Parathyroid adenoma (tissue), 2 donors: ENCODE measurements around the gene DNM3.

Experiments
- H2AFZ ChIP-seq: fragments of 300-600 bp; sonication (generic); one replicate; pipeline ENCODE4 v1.7.0; 2017; ENCODE audit warnings: antibody characterized with exemption, mild to moderate bottlenecking
- H3K27ac ChIP-seq: fragments of 300-600 bp; sonication (generic); one replicate; pipeline ENCODE4 v1.7.0; 2017
- H3K27me3 ChIP-seq: fragments of 300-600 bp; sonication (generic); one replicate; pipeline ENCODE4 v1.7.0; 2017; ENCODE audit warnings: low read length; ENCODE audit not compliant: control insufficient read depth, insufficient read depth
- H3K36me3 ChIP-seq: fragments of 300-600 bp; sonication (generic); one replicate; pipeline ENCODE4 v1.7.0; 2017; ENCODE audit warnings: low read length; ENCODE audit not compliant: control insufficient read depth, insufficient read depth
- H3K4me1 ChIP-seq: fragments of 300-600 bp; sonication (generic); one replicate; pipeline ENCODE4 v1.7.0; 2017; ENCODE audit warnings: control low read depth
- H3K4me2 ChIP-seq: fragments of 300-600 bp; sonication (generic); one replicate; pipeline ENCODE4 v1.7.0; 2017; ENCODE audit warnings: low read length
- H3K4me3 ChIP-seq: fragments of 300-600 bp; sonication (generic); one replicate; pipeline ENCODE4 v1.7.0; 2017; ENCODE audit warnings: low read depth, low read length
- H3K79me2 ChIP-seq: fragments of 300-600 bp; sonication (generic); one replicate; pipeline ENCODE4 v1.7.0; 2017; ENCODE audit warnings: control low read depth
- H3K9ac ChIP-seq: fragments of 300-600 bp; sonication (generic); one replicate; pipeline ENCODE4 v1.7.0; 2017; ENCODE audit warnings: mild to moderate bottlenecking
- H3K9me3 ChIP-seq: fragments of 300-600 bp; sonication (generic); one replicate; pipeline ENCODE4 v1.7.0; 2017; ENCODE audit warnings: low read length; ENCODE audit not compliant: control insufficient read depth
- TF ChIP-seq, protein P1 (sequence below): fragments of 300-600 bp; sonication (generic); IDR thresholded peaks from one replicate; pipeline ENCODE4 v1.7.0; 2017; ENCODE audit warnings: antibody characterized with exemption, mild to moderate bottlenecking
- donor health status: primary hyperparathyroidism.

DNM3 gene

DNA sequence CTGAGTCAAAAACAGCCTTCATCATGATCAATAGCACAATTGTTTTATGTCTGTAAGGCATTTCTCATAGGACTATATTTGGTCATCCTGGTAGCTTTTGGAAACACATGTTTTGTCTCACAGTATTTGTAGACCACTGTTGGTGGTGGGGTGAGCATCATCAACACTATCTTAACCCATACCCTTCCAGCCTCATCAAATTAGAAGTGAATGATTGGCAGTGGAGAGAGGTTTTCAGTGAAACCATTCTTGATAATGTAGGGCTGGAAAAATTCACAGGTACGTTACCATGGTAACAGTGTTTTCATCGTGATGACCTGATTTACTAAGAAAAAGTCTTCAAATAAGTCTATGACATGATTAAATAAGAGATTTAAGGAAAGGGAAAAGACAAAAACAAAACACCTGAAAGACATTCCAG is 533.9 kb downstream of the DNM3 start:
- no peak overlapping the region for H3K4me2 ChIP-seq

GRCh38 chr1:172376431-172376830 is 535.1 kb downstream of the DNM3 start:
- no peak overlapping the region for H3K4me3 ChIP-seq
- no peak overlapping the region for H3K27ac ChIP-seq
- no peaks in the 10 kb centered on the region for H3K79me2 ChIP-seq
- H3K4me2 ChIP-seq, result no peak overlapping the region
- no peaks in the 10 kb centered on the region for H3K27me3 ChIP-seq
- no peaks in the 10 kb centered on the region for H3K9me3 ChIP-seq
- H3K4me1 ChIP-seq, result no peaks in the 10 kb centered on the region
- H2AFZ ChIP-seq, result no peak overlapping the region
- H3K9ac ChIP-seq, result no peak overlapping the region
- H3K36me3 ChIP-seq, result no peaks in the 10 kb centered on the region
- TF ChIP-seq, protein P1, sequence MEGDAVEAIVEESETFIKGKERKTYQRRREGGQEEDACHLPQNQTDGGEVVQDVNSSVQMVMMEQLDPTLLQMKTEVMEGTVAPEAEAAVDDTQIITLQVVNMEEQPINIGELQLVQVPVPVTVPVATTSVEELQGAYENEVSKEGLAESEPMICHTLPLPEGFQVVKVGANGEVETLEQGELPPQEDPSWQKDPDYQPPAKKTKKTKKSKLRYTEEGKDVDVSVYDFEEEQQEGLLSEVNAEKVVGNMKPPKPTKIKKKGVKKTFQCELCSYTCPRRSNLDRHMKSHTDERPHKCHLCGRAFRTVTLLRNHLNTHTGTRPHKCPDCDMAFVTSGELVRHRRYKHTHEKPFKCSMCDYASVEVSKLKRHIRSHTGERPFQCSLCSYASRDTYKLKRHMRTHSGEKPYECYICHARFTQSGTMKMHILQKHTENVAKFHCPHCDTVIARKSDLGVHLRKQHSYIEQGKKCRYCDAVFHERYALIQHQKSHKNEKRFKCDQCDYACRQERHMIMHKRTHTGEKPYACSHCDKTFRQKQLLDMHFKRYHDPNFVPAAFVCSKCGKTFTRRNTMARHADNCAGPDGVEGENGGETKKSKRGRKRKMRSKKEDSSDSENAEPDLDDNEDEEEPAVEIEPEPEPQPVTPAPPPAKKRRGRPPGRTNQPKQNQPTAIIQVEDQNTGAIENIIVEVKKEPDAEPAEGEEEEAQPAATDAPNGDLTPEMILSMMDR, result no peak

More for the DNA sequence above, 533.9 kb downstream of the DNM3 start:
- Histone ChIP-seq H3K9me3 (no peaks in the 10 kb centered on the region), H3K4me3 (no peak overlapping the region), H2AFZ (no peak overlapping the region), H3K27ac (no peak overlapping the region), H3K36me3 (no peaks in the 10 kb centered on the region), H3K79me2 (no peaks in the 10 kb centered on the region), H3K4me1 (no peaks in the 10 kb centered on the region), H3K9ac (no peak overlapping the region), H3K27me3 (no peaks in the 10 kb centered on the region)
- TF ChIP-seq, protein P1, result no peak

- H3K36me3 ChIP-seq, result no peaks in the 10 kb centered on the region
- no peaks in the 10 kb centered on the region for H3K4me1 ChIP-seq
- H3K4me3 ChIP-seq, result no peak overlapping the region
- H3K9me3 ChIP-seq, result no peaks in the 10 kb centered on the region
- no peak overlapping the region for H3K4me2 ChIP-seq
- H2AFZ ChIP-seq, result no peak overlapping the region
- no peak overlapping the region for H3K27ac ChIP-seq
- H3K79me2 ChIP-seq, result no peaks in the 10 kb centered on the region
- no peaks in the 10 kb centered on the region for H3K27me3 ChIP-seq
- no peak overlapping the region for H3K9ac ChIP-seq
- TF ChIP-seq, protein P1, result no peak
Measured at GRCh38 chr1:172377565-172377964, 536.3 kb downstream of the DNM3 start.

DNA sequence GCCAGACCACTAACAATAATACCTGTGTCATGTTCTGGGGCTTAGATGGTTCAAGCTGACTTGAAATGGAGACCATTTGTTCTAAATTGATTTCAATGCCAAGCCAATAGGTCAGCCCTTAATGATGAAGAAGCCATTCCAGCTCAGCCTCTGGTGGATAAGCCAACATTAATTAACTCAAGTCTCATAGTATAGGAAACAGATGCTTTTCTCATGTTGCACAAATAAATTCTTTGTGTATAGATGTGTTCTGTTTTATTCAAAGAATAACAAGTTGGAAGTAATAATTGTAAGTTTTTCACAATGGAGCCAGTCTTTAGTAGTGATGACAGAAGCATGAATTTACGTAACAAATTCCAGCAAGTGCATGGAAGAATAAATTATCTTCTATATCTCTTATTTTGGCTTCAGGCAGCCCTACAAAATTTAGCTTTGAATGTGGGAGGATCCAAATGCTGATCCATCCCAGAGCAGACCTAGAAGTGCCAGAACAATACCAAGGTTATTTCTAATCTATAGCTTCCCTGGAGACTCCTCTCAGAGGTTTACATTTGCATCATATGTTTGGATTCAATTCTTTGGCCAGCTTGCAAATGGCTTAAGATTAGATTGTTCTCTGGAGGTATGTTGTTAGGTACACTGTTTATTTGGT is 536.9 kb downstream of the DNM3 start:
- Histone ChIP-seq H3K9ac (no peak overlapping the region), H3K27me3 (no peaks in the 10 kb centered on the region), H3K4me3 (no peak overlapping the region), H3K4me1 (no peaks in the 10 kb centered on the region), H2AFZ (no peak overlapping the region), H3K4me2 (no peak overlapping the region), H3K79me2 (no peaks in the 10 kb centered on the region), H3K36me3 (no peaks in the 10 kb centered on the region), H3K9me3 (no peaks in the 10 kb centered on the region), H3K27ac (no peak overlapping the region)
- TF ChIP-seq, protein P1, result no peak
